Kidney tubule cell (primary cell): ENCODE results near the gene BNC1.
"Not testable (repeated sequence)": the region's sequence is repeated elsewhere in the genome, so short reads cannot be mapped to it uniquely, and the experiment has no call there.

Experiments used
- DNase-seq: peaks from one replicate; pipeline ENCODE4 v3.0.0-alpha.2; 2018; ENCODE audit warnings: low spot score

BNC1 gene

DNA sequence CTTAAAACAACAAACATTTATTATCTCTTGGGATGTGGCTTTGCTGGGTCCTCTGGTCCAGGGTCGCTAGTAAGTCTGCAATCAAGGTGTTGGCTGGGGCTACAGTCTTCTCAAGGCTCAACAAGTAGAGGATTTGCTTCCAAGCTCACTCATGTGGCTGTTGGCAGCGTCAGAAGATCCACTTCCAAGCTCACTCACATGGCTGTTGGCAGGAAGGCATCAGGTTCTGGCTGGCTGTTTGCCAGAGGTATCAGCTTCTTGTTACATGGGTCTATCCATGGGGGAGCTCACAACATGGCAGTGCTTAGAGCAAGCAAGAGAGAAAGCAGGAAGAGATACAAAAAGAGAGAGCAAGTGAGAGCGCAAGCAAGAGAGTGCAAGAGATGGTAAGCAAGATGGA is 15.0 kb upstream of the BNC1 start:
- no peak for DNase-seq

DNA sequence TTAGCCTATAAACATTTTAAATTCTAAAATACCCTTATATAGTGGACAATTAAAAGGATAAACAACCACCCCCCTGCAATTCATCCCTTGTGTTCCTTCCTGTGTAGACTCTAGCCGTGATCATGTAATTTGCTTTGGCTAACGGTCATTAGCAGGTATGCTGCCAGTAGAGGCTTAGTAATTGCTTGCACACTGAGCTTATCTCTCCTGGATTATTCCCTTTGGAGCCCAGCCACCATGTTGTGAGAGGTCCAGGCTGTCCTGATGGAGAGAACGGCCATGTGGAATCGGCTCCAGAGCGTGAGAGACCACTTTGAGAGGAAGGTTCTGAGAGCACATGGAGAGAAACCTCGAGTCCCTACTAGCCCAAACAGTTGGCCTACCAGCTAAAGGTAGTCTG is 11.0 kb upstream of the BNC1 start:
- DNase-seq: no peak

DNA sequence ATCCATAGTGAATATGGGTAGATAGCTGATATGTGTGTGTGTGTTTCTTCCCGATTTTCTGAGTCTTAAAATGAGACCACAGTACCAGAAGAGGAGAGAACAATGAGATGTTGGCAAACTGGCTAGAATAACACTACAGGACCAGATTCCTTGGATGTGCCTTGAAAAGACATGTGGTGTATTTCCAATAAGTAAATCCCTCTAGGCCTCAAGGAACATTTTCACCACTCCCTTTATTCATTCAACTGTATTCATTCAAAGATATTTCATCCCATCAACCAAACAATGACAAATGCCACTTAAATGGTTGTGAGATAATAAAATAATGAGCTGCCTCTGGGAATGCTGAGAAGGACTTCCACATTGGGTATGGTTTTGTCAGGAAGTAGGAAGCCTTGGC is 8.7 kb upstream of the BNC1 start:
- no peak for DNase-seq

- peak; percentile 57 for DNase-seq
Measured at GRCh38 chr15:83292317-83292716, 7.9 kb upstream of the BNC1 start.

DNA sequence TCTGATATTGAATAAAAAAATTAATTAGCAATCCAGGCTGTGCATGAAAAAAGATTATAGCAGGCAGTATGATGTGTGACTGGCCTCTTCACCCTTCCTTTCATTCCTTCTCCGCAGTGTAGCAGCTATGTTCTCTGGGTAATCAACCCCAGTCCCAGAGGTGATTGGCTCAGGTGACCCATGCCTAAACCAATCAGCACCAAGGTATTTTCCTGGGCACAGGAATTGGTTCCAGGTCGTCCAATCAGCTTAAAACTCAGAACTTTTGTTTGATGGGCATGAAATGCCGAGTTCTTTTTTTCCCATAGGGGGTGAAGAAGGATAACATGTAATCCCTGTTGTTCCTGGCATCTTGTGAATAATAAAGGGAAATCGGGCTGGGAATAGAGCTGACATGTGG is 5.8 kb upstream of the BNC1 start:
- DNase-seq: no peak

DNA sequence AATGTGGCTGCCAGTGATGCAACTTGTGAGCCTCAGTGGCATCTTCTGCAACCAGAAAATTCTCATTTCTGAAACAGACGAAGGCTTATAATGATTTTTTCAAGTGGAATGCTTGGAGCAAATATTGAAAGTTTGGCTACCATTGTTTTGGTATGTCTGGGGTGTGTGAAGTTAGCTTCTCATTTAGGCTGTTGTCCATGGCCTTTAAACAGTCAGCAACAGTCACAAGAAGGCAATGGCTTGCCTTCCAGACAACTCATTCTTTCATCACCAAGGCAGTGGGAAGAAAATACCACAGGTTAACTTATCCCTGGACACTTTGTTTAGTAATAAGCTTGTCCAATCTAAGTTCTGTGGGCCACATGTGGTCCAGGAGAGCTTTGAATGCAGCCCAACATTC is 4.7 kb upstream of the BNC1 start:
- DNase-seq: peak; percentile 44

GRCh38 chr15:83288381-83288801 is 3.9 kb upstream of the BNC1 start:
- peak; percentile 37 for DNase-seq

DNA sequence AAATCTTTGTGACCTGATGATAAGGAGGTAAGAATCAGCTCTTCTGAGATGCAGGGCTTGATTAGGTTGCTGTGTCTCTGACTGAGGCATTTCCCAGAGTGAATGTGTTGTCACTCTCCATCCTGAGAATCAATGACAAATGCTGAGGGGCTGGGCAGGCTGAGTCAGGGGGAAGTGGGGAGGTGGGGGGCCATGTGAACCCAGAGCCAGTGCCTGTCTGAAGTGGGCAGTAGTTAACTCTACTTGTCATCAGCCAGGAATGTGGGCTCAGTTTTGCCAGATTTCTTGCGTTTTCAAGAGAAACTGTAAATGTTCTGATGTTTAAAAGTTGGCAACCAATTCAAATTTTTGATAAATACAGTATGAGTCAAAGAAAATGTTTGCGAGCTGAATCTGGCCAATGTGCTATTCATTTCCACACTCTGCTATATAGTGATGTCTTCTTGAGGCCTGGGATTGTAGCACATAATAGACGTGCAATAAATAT is 3.1 kb upstream of the BNC1 start:
- peak; percentile 88 for DNase-seq

- DNase-seq: peak; percentile 93
Measured at GRCh38 chr15:83285979-83286553, 1.6 kb upstream of the BNC1 start.

DNA sequence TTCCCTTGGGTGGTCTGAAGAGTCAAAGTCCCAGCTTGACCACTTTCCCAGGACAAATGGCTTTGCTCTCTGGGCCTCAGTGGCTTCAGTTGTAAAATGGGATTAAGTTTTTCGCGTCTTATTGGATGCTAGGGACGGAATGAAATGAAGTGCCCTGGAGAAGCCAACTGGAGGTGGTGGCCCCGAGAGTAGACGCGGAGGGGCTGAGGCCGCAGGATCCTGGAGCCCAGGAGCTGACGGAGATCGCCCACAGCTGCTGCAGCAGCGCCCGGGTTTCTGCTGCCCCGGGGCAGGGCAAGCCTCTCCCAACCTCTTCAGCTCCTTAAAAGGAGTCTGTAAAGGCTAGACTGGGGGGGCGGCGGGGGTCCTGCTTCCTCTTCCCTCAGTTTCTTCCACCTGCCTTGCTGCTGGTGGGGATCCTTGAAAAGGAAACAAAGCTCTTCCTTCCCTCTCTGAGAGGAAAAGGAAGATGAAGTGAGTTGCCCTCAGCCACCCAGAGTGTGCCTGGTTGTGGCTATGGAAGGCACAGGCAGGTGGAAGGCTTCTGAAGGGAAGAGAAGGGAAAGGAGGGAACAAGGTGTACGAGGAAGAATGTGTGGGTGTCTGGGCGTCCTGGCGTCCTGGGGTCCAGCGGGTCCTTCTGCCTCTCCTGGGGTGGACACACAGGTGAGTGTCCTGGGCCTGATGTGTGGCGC is 967 bp upstream of the BNC1 start:
- DNase-seq: no peak

DNA sequence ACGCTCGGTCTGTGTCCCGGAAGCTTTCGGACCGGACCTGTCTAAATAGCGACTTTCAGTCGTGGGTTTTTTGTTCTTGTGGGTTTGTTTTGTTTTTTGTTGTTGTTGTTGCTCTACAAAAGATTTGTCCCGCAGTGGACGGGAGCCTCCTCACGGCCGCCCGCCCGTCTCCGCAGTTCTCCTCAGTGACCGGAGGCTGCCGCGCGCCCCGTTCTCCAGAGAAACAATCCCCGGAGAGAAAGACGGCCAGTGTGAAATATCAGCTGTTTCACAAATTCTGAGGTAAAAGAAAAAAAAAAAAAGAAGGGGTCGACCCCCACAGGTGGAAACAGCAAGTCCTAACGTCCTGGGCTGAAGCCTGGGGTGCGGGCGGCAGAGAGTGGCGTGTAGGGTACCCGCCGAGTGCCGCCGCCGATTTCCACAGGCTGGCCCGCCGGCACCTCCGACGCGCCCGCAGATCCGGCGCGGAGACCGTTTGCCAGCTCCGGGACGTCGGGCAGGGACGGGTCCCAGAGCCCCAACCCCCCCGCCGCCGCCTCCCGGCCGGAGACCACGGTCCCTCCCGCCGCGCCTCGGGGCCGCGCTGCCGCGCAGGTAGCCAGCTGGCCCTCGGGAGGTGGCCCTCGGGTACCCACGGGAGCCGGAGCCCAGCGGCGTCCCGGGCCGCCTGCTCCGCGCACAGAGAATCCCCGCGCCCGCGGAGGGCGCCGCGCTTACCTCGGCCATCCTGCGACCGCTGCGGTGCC is 478 bp downstream of the BNC1 start:
- DNase-seq: peak; percentile 29

- DNase-seq: peak; percentile 51
Measured at GRCh38 chr15:83283138-83283812, 1.2 kb downstream of the BNC1 start.

DNA sequence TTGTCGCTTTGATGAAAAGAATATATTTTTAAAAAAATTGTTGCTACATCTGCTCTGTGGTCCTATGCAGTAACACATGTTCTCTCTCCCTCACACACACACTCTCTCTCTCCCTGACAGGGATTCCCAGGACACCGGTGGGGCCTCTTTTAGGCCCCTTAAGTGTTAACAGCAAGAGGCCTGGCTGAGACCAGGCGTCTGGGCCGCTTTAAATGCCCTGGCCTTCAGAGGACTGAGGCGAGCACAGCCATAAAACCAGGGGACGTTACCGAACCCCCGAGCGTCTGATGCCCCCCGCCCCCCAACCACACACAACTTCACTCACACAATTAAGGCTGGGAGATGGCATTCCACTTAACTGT is 1.7 kb downstream of the BNC1 start:
- DNase-seq: peak; percentile 26

DNA sequence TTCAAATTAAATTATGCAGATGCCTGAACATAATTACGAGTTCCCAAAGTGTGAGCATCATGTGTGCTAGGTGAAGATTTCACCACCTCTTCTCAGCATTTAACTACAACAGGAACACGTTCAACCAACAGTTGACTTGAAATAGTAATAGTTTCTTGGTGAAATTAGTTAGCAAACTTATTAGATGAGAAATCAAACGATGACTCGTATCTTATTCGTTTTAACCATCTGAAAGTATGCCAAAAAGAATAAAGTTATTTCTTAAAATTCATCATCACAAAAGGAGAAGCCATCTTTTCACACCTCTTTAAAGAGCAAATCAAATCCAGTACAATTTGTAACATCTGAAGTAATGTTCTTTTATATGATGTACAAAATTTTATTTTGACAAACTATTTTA is 2.3 kb downstream of the BNC1 start:
- no peak for DNase-seq

GRCh38 chr15:83278191-83278590 is 6.3 kb downstream of the BNC1 start:
- DNase-seq: peak; percentile 90

DNA sequence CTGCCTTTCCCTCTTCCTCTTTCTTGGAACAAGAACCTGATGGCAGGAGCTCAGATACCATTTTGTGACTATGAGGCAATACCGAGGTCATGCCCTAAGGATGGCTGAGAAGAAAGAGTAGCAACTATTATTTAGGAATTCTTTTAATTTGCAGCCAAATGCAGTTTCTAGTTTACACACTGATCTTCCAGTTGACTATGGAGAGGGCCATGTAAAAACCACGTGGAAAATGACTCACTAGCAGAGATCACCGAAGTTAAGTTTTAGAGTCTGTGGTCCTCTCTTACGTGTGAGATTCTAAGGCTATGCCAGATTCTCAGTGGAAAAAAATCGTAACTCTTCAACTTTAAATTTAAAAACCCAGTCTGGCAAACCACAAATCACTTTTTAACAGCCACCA is 7.8 kb downstream of the BNC1 start:
- DNase-seq: no peak

- peak; percentile 97 for DNase-seq
Measured at GRCh38 chr15:83275412-83275811, 9.1 kb downstream of the BNC1 start.

DNA sequence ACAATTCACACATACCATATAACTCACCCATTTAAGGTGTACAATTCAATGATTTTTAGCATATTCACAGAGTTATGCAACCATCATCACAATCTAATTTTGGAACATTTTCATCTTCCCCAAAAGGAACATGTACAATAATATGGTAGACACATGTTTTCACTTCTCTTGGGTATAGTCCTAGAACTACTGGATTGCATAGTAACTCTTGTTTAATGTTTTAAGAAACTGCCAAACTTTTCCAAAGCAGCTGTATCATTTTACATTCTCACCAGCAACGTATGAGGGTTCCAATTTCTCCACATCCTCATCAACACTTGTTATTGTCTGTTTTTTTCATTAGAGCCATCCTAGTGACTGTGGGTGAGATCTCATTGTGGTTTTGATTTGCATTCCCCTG is 14.3 kb downstream of the BNC1 start:
- no peak for DNase-seq

DNA sequence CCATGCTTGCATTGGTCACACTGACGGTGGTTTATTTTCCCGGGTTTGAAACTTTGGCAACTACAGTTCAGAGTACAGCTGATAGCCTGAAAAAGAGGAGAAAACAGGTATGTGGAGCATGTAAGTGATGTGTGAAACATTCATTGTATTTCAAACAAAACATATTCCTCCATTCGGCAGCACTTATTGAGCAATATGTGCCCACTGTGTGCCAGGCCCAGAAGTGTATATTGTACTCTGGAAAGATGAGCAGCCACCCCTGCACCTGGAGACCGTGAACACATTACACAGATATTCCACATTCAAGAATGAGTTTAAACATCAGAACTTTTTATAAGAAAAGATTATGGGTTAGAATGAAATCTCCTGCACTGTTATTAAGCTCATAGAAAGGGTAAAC is 16.3 kb downstream of the BNC1 start:
- DNase-seq: no peak

- DNase-seq: no peak
Measured at GRCh38 chr15:83262594-83263315, 21.7 kb downstream of the BNC1 start.

- not testable (repeated sequence) for DNase-seq
Measured at GRCh38 chr15:83262181-83262580, 22.3 kb downstream of the BNC1 start.

DNA sequence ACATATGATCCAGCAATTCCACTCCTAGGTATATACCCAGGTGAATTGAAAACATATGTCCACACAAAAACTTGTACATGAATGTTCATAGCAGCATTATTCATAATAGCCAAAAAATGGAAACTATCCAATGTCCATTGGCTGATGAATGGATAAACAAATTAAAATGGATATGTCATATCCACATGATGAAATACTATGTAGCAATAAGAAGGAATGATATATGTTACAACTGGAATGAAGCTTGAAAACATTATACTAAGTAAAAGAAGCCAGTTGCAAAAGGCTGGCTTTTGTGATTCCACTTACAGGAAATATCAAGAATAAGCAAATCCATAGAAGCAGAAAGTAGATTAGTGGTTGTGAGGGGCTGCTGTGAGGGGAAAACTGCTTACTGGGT is 33.7 kb downstream of the BNC1 start:
- no peak for DNase-seq
